H1 (cell line): ENCODE data around the gene C6orf62. TPM values are rescaled to one million over a fixed set of nuclear protein-coding genes. Genes with fewer than 3 reads are reported as not detected.

Experiments
- CTCF ChIA-PET: fragments of 300-600 bp; sonication (Branson Sonifier 250); formaldehyde crosslinking; loops from one replicate; lab custom pipeline; 2021; ENCODE audit not compliant: partially characterized antibody; lab: Charles Lee
- POLR2A ChIA-PET: fragments of 300-600 bp; sonication (Branson Sonifier 250); formaldehyde crosslinking; loops from one replicate; lab custom pipeline; 2021; ENCODE audit warnings: inconsistent platforms; ENCODE audit not compliant: partially characterized antibody; lab: Charles Lee
- DNase-seq, 2 experiments: peaks; one replicate each; pipeline versions ENCODE4 v3.0.0 to v3.0.0-alpha.2; 2010 to 2022; ENCODE audit warnings: low spot score in 2 of 2, low read depth in 1 of 2, mixed read lengths in 1 of 2
- FAIRE-seq: peaks from 2 replicates; lab custom pipeline; 2011; peaks lifted over from hg19 to GRCh38; lab: Jason Lieb, UNC
- H2AFZ ChIP-seq: 2 replicates; pipeline ENCODE4 v1.8.1; 2012; ENCODE audit warnings: low read length, inconsistent platforms
- H2AK5ac ChIP-seq: 2 replicates; pipeline ENCODE4 v1.6.1; 2013; ENCODE audit warnings: low read depth, low read length
- H2BK120ac ChIP-seq: replicated peaks from 2 replicates; pipeline ENCODE3; 2013; ENCODE audit warnings: low read depth, low read length, inconsistent platforms
- H2BK12ac ChIP-seq: 2 replicates; pipeline ENCODE4 v1.6.1; 2013; ENCODE audit warnings: low read depth, low read length
- H2BK15ac ChIP-seq: 2 replicates; pipeline ENCODE4 v1.6.1; 2013; ENCODE audit warnings: low read length
- H2BK20ac ChIP-seq: 2 replicates; pipeline ENCODE4 v1.6.1; 2013; ENCODE audit warnings: low read length
- H2BK5ac ChIP-seq: 2 replicates; pipeline ENCODE4 v1.6.1; 2013; ENCODE audit warnings: low read depth, low read length
- H3K14ac ChIP-seq: 2 replicates; pipeline ENCODE4 v1.6.1; 2013; ENCODE audit warnings: inconsistent platforms; ENCODE audit not compliant: insufficient read length
- H3K18ac ChIP-seq: 2 replicates; pipeline ENCODE4 v1.6.1; 2013; ENCODE audit warnings: low read length; ENCODE audit errors: extremely low read depth
- H3K23ac ChIP-seq: 2 replicates; pipeline ENCODE4 v1.6.1; 2013; ENCODE audit warnings: inconsistent platforms; ENCODE audit not compliant: insufficient read length
- H3K23me2 ChIP-seq: 2 replicates; pipeline ENCODE4 v1.6.1; 2013; ENCODE audit warnings: low read depth, low read length
- H3K27ac ChIP-seq: 2 replicates; pipeline ENCODE4 v1.6.1; 2011; ENCODE audit warnings: low read depth, low read length, inconsistent platforms
- H3K27me3 ChIP-seq, 4 experiments: replicated peaks in 1 of 4; 1 replicate in 1 of 4; 2 replicates in 3 of 4; pipeline versions ENCODE4 v1.6.1 to v1.8.1; 2011 to 2013; ENCODE audit warnings: low read length in 3 of 4, mild to moderate bottlenecking in 3 of 4, inconsistent platforms in 2 of 4, mixed read lengths in 2 of 4, moderate library complexity in 1 of 4; ENCODE audit not compliant: control insufficient read depth in 3 of 4, insufficient read depth in 3 of 4; ENCODE audit errors: extremely low read depth in 1 of 4
- H3K36me3 ChIP-seq, 4 experiments: 2 replicates each; pipeline versions ENCODE4 v1.6.1 to v1.8.1; 2011 to 2013; ENCODE audit warnings: mild to moderate bottlenecking in 4 of 4, low read length in 3 of 4, moderate library complexity in 2 of 4, control low read depth in 1 of 4, inconsistent platforms in 1 of 4; ENCODE audit not compliant: insufficient read depth in 4 of 4, control insufficient read depth in 2 of 4
- H3K4ac ChIP-seq: replicated peaks from 2 replicates; pipeline ENCODE3; 2013; ENCODE audit warnings: low read length, low read depth, mixed read lengths, inconsistent platforms; ENCODE audit not compliant: insufficient read length
- H3K4me1 ChIP-seq, 4 experiments: replicated peaks in 1 of 4; 1 replicate in 1 of 4; 2 replicates in 3 of 4; pipeline versions ENCODE4 v1.6.1 to v1.8.1; 2011 to 2013; ENCODE audit warnings: low read length in 3 of 4, inconsistent platforms in 2 of 4, mixed read lengths in 1 of 4; ENCODE audit not compliant: insufficient read depth in 4 of 4, control insufficient read depth in 3 of 4
- H3K4me2 ChIP-seq, 2 experiments: 2 replicates each; pipeline versions ENCODE4 v1.6.1 to v1.8.1; 2011 to 2013; ENCODE audit warnings: low read depth in 2 of 2, low read length in 2 of 2, control low read depth in 1 of 2, inconsistent platforms in 1 of 2, mild to moderate bottlenecking in 1 of 2; ENCODE audit not compliant: insufficient read depth in 1 of 2
- H3K4me3 ChIP-seq, 4 experiments: fragments of 200-600, 300-600 bp in 1 of 4; sonication (generic), shearing (Covaris generic), sonication (Bioruptor Twin) in 1 of 4; 2 replicates each; pipeline versions ENCODE4 v1.5.1 to v1.8.1; 2011 to 2016; ENCODE audit warnings: low read length in 4 of 4, low read depth in 3 of 4, control low read depth in 2 of 4, inconsistent platforms in 2 of 4, mild to moderate bottlenecking in 2 of 4, mixed read lengths in 1 of 4, moderate library complexity in 1 of 4; ENCODE audit not compliant: insufficient read depth in 2 of 4; ENCODE audit errors: extremely low read depth in 1 of 4
- H3K56ac ChIP-seq: replicated peaks from 2 replicates; pipeline ENCODE3; 2013; ENCODE audit warnings: low read depth, mild to moderate bottlenecking, mixed read lengths, low read length, inconsistent platforms; ENCODE audit not compliant: insufficient read length
- H3K79me1 ChIP-seq: 2 replicates; pipeline ENCODE4 v1.6.1; 2013; ENCODE audit warnings: low read depth, low read length, control low read depth
- H3K79me2 ChIP-seq, 2 experiments: 2 replicates each; pipeline versions ENCODE4 v1.6.1 to v1.8.1; 2012 to 2013; ENCODE audit warnings: low read length in 2 of 2, mild to moderate bottlenecking in 2 of 2, inconsistent platforms in 1 of 2; ENCODE audit not compliant: insufficient read depth in 2 of 2, control insufficient read depth in 1 of 2
- H3K9ac ChIP-seq, 4 experiments: replicated peaks in 1 of 4; 1 replicate in 1 of 4; 2 replicates in 3 of 4; pipeline versions ENCODE4 v1.6.1 to v1.8.1; 2011 to 2013; ENCODE audit warnings: low read depth in 3 of 4, low read length in 3 of 4, control low read depth in 2 of 4, mild to moderate bottlenecking in 2 of 4, moderate library complexity in 2 of 4, inconsistent platforms in 1 of 4; ENCODE audit errors: extremely low read depth in 1 of 4
- H3K9me3 ChIP-seq, 2 experiments: 2 replicates each; pipeline versions ENCODE4 v1.6.1 to v1.8.1; 2012 to 2013; ENCODE audit warnings: mild to moderate bottlenecking in 2 of 2, moderate library complexity in 2 of 2, control low read depth in 1 of 2, inconsistent platforms in 1 of 2, low read depth in 1 of 2, low read length in 1 of 2, mixed read lengths in 1 of 2; ENCODE audit not compliant: insufficient read depth in 2 of 2
- H4K20me1 ChIP-seq, 2 experiments: replicated peaks in 1 of 2; 2 replicates each; pipeline versions ENCODE3 to v1.8.1; 2011 to 2013; ENCODE audit warnings: inconsistent platforms in 2 of 2, low read length in 2 of 2, mild to moderate bottlenecking in 1 of 2; ENCODE audit not compliant: insufficient read depth in 2 of 2, control insufficient read depth in 1 of 2
- H4K5ac ChIP-seq: 2 replicates; pipeline ENCODE4 v1.6.1; 2013; ENCODE audit warnings: low read length, low read depth, mixed read lengths, inconsistent platforms; ENCODE audit not compliant: insufficient read length
- H4K8ac ChIP-seq: 2 replicates; pipeline ENCODE4 v1.8.0; 2013; ENCODE audit warnings: mild to moderate bottlenecking, moderate library complexity, low read length, inconsistent platforms; ENCODE audit not compliant: insufficient read depth; ENCODE audit errors: extremely low read depth
- H4K91ac ChIP-seq: replicated peaks from 2 replicates; pipeline ENCODE3; 2013; ENCODE audit warnings: low read length, mixed read lengths, inconsistent platforms; ENCODE audit not compliant: insufficient read length
- CEBPB ChIP-seq: IDR thresholded peaks from 2 replicates; pipeline ENCODE4 v1.6.1; 2012; ENCODE audit warnings: low read depth, low read length
- NANOG ChIP-seq: IDR thresholded peaks from 2 replicates; pipeline ENCODE4 v1.6.1; 2011; ENCODE audit warnings: low read length, low read depth, mild to moderate bottlenecking, inconsistent platforms; ENCODE audit not compliant: insufficient read depth, poor library complexity, severe bottlenecking
- SAP30 ChIP-seq: fragments of 300-600 bp; sonication (generic); IDR thresholded peaks from 2 replicates; pipeline ENCODE4 v1.7.1; 2012; ENCODE audit warnings: low read length, moderate library complexity, mild to moderate bottlenecking, inconsistent platforms; ENCODE audit not compliant: insufficient read depth, insufficient replicate concordance
- SIN3A ChIP-seq, 2 experiments: IDR thresholded peaks in 1 of 2; conservative IDR thresholded peaks in 1 of 2; 2 replicates each; pipeline ENCODE4 v1.6.1; 2011 to 2012; ENCODE audit warnings: low read length in 2 of 2, improper control_type of control experiment in 1 of 2, low read depth in 1 of 2, mild to moderate bottlenecking in 1 of 2
- SIX5 ChIP-seq: IDR thresholded peaks from 2 replicates; pipeline ENCODE4 v1.6.1; 2011; ENCODE audit warnings: mild to moderate bottlenecking, low read depth, low read length
- SP2 ChIP-seq: IDR thresholded peaks from 2 replicates; pipeline ENCODE4 v1.6.1; 2012; ENCODE audit warnings: mild to moderate bottlenecking, low read length, inconsistent platforms
- SRF ChIP-seq: IDR thresholded peaks from 2 replicates; pipeline ENCODE4 v1.6.1; 2011; ENCODE audit warnings: mild to moderate bottlenecking, low read depth, low read length, moderate library complexity
- SUZ12 ChIP-seq: fragments of 200-600 bp; sonication (generic); IDR thresholded peaks from 2 replicates; pipeline ENCODE4 v1.6.1; 2012; ENCODE audit warnings: mild to moderate bottlenecking, inconsistent platforms, low read length, moderate library complexity, mixed read lengths
- WGBS, 2 experiments: shearing (Covaris generic) in 1 of 2; methylation state at CpG; one replicate each; pipeline versions ENCODE4 v1.1.6 to v1.1.7; 2013 to 2015; ENCODE audit warnings: low lambda C conversion rate in 2 of 2, mixed read lengths in 2 of 2, inconsistent platforms in 1 of 2, low coverage in 1 of 2, missing lambda C conversion rate in 1 of 2; ENCODE audit not compliant: insufficient replicate concordance in 2 of 2, insufficient coverage in 1 of 2, insufficient read length in 1 of 2; ENCODE audit errors: extremely low coverage in 1 of 2, missing lambda C conversion rate in 1 of 2; 5-methylcytosine and 5-hydroxymethylcytosine counted together
- polyA plus RNA-seq, 7 experiments: library from polyadenylated mRNA; depleted of rRNA in 3 of 7; stranded (reverse) in 5 of 7; unstranded in 2 of 7; fragments of >200 nt in 5 of 7; fragments of 200-250 nt in 2 of 7; gene quantifications; 1 replicate in 5 of 7; 2 replicates in 1 of 7; 4 replicates in 1 of 7; pipeline versions ENCODE4 v1.2.1 to v1.2.3, GENCODE V29; 2011 to 2013; ENCODE audit warnings: missing spikeins in 2 of 7, mixed read lengths in 2 of 7
- total RNA-seq: library from RNA; stranded (reverse); fragmentation: NEBNext Ultra II Directional; extraction: Animal tissue kit (Norgen Biotek cat#: 25700); gene quantifications from 2 replicates; pipeline ENCODE4 v1.2.1, GENCODE V29; 2021
- TF ChIP-seq, protein P1 (sequence below): IDR thresholded peaks from 2 replicates; pipeline ENCODE4 v1.6.1; 2012; ENCODE audit warnings: inconsistent platforms
- TF ChIP-seq, protein P2 (sequence below): IDR thresholded peaks from 2 replicates; pipeline ENCODE4 v1.6.1; 2012; ENCODE audit warnings: inconsistent platforms

Gene C6orf62
- total and polyA plus RNA-seq, 2 of the 8 experiments (the other 6 are each of a cell fraction or from before 2014, with no cell fraction given), result 25.6 to 101 TPM

DNA sequence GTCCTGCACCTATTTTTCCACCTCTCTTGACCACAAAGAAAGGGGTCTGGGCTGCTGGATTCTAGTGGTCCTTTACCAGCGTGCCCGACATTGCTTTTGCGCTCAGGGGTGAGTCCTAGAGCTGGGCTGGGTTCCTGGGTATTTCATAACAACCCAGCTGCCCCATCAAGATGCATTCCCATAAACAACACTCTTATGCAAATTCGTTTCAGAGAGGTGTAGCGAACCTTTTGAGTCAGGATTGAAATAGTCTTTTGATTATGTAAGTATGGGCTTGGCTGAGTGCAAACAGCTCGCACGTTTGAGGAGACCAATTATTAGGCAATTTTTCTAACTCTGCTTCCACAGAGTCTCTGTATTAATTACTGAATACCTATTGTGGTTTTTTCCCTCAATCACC is 38.4 kb downstream of the C6orf62 start:
- no peak overlapping the region for H3K14ac ChIP-seq
- H4K5ac ChIP-seq, result no peak overlapping the region
- H3K9me3 ChIP-seq, result no peaks in the 10 kb centered on the region
- no peak overlapping the region for H2AFZ ChIP-seq
- ChIA-PET POLR2A (interaction anchor here (3.8 kb wide), 1 partner anchor 14 kb away, joined by 22 read pairs; the partner anchor contains the start of genes ACOT13 and TDP2), CTCF (interaction anchor here (0.7 to 1.4 kb wide), 3 partner anchors 10 to 186 kb away, joined by 3 to 5 read pairs (median 3); no protein-coding TSS in a partner anchor)
- H3K4me2 ChIP-seq, result no peak overlapping the region
- H3K36me3 ChIP-seq, result peaks cover 0 to 5% (median 0%) of the 10 kb centered on the region in 4 experiments; a peak in 1 of 8 replicates
- 90% methylated on average over 7 of the region's 7 CpGs; no CpG with 5 or more reads in 1 of the 2 experiments for WGBS, 2 experiments
- H3K4me1 ChIP-seq, result peaks cover 3 to 16% (median 8%) of the 10 kb centered on the region in 4 experiments; a peak in 6 of 7 replicates
- H3K79me2 ChIP-seq, result peaks cover 0 to 1% of the 10 kb centered on the region in 2 experiments; a peak in 1 of 4 replicates
- DNase-seq (no peak), FAIRE-seq (no peak)
- no peak overlapping the region for H2BK20ac ChIP-seq
- no peak overlapping the region for H2BK12ac ChIP-seq
- no peak overlapping the region; the same call in 1 of the 2 replicates for H3K18ac ChIP-seq
- H4K91ac ChIP-seq, result no peak overlapping the region
- H2BK15ac ChIP-seq, result no peak overlapping the region
- H3K27me3 ChIP-seq, result peaks cover 0 to 5% (median 0%) of the 10 kb centered on the region in 4 experiments; a peak in 1 of 7 replicates
- H3K4me3 ChIP-seq, result no peak overlapping the region
- H2BK5ac ChIP-seq, result no peak overlapping the region
- H3K23me2 ChIP-seq, result no peaks in the 10 kb centered on the region
- H3K4ac ChIP-seq, result no peak overlapping the region
- H4K8ac ChIP-seq, result no peak overlapping the region
- TF ChIP-seq SIN3A (conservative IDR thresholded peaks at IDR 0.05 in 1 of 2, IDR thresholded peaks at IDR 0.05 in 1 of 2; ENCODE audit: low read depth in 1 of 2, low read length in 2 of 2) (no peak), SP2 (no peak), CEBPB (no peak), NANOG (no peak), SIX5 (no peak), SAP30 (no peak), SUZ12 (no peak), SRF (no peak)
- TF ChIP-seq, protein P1, sequence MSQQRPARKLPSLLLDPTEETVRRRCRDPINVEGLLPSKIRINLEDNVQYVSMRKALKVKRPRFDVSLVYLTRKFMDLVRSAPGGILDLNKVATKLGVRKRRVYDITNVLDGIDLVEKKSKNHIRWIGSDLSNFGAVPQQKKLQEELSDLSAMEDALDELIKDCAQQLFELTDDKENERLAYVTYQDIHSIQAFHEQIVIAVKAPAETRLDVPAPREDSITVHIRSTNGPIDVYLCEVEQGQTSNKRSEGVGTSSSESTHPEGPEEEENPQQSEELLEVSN, result no peak
- TF ChIP-seq, protein P2, sequence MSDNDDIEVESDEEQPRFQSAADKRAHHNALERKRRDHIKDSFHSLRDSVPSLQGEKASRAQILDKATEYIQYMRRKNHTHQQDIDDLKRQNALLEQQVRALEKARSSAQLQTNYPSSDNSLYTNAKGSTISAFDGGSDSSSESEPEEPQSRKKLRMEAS, result no peak
- no peaks in the 10 kb centered on the region for H4K20me1 ChIP-seq
- H3K56ac ChIP-seq, result no peak overlapping the region
- no peak overlapping the region for H3K9ac ChIP-seq
- H2AK5ac ChIP-seq, result no peak overlapping the region
- no peak overlapping the region for H3K23ac ChIP-seq
- no peak overlapping the region for H2BK120ac ChIP-seq
- no peaks in the 10 kb centered on the region for H3K79me1 ChIP-seq
- H3K27ac ChIP-seq, result no peak overlapping the region
